ENCODE data around the gene ATM.
A peak's percentile ranks its signal among the peaks of the same experiment; 100 is the strongest.

Gene ATM

GRCh38 chr11:108220721-108221336 lies 2.0 kb upstream of the ATM start:
- Histone ChIP-seq H3K9me2 (replicated peaks; ENCODE audit: insufficient read depth, low read length) (no peaks in the 10 kb centered on the region), H3K9me3 (ENCODE audit: insufficient read depth, low read length) (no peaks in the 10 kb centered on the region), H3F3A (ENCODE audit: insufficient read depth) (peaks cover 36% of the 10 kb centered on the region), H3K4me3 (ENCODE audit: insufficient read depth, low read length, poor library complexity, severe bottlenecking) (peak overlapping the region; percentile 93), H3K27ac (ENCODE audit: low read depth, low read length) (peak overlapping the region; percentile 92), H2AFZ (ENCODE audit: low read depth, low read length, severe bottlenecking) (no peak overlapping the region), H4K20me1 (ENCODE audit: low read depth, low read length) (peaks cover 39% of the 10 kb centered on the region), H3K27me3 (ENCODE audit: low read length) (no peaks in the 10 kb centered on the region), H3K36me3 (ENCODE audit: low read length) (peaks cover 7% of the 10 kb centered on the region; the same call in 1 of the 2 replicates), H3K9ac (ENCODE audit: low read length) (peak overlapping the region; percentile 94), H3K4me2 (ENCODE audit: low read depth, low read length, poor library complexity, severe bottlenecking) (peak overlapping the region; percentile 64), H3K79me2 (ENCODE audit: insufficient read depth, low read length) (peaks cover 92% of the 10 kb centered on the region)
- TF ChIP-seq CTCF (IDR thresholded peaks at IDR 0.05; ENCODE audit: insufficient read depth, low read length, poor library complexity, severe bottlenecking) (no peak), EZH2phosphoT487 (conservative IDR thresholded peaks at IDR 0.05; ENCODE audit: low read length) (no peak)

GRCh38 chr11:108221371-108221770 lies 1.5 kb upstream of the ATM start:
- peak overlapping the region; percentile 64 for H3K4me2 ChIP-seq (ENCODE audit: low read depth, low read length, poor library complexity, severe bottlenecking)
- H3K9ac ChIP-seq (ENCODE audit: low read length), result peak overlapping the region; percentile 94
- H3K79me2 ChIP-seq (ENCODE audit: insufficient read depth, low read length), result peaks cover 92% of the 10 kb centered on the region
- peak overlapping the region; percentile 92 for H3K27ac ChIP-seq (ENCODE audit: low read depth, low read length)
- peaks cover 7% of the 10 kb centered on the region; the same call in 1 of the 2 replicates for H3K36me3 ChIP-seq (ENCODE audit: low read length)
- peaks cover 42% of the 10 kb centered on the region for H3F3A ChIP-seq (ENCODE audit: insufficient read depth)
- peaks cover 38% of the 10 kb centered on the region for H4K20me1 ChIP-seq (ENCODE audit: low read depth, low read length)
- no peak overlapping the region for H2AFZ ChIP-seq (ENCODE audit: low read depth, low read length, severe bottlenecking)
- H3K4me3 ChIP-seq (ENCODE audit: insufficient read depth, low read length, poor library complexity, severe bottlenecking), result peak overlapping the region; percentile 93
- no peaks in the 10 kb centered on the region for H3K9me3 ChIP-seq (ENCODE audit: insufficient read depth, low read length)
- H3K27me3 ChIP-seq (ENCODE audit: low read length), result no peaks in the 10 kb centered on the region
- H3K9me2 ChIP-seq (replicated peaks; ENCODE audit: insufficient read depth, low read length), result no peaks in the 10 kb centered on the region
- no peak for TF ChIP-seq EZH2phosphoT487 (conservative IDR thresholded peaks at IDR 0.05; ENCODE audit: low read length)
- TF ChIP-seq CTCF (IDR thresholded peaks at IDR 0.05; ENCODE audit: insufficient read depth, low read length, poor library complexity, severe bottlenecking), result no peak

GRCh38 chr11:108221911-108222573 lies 825 bp upstream of the ATM start:
- no peaks in the 10 kb centered on the region for H3K9me3 ChIP-seq (ENCODE audit: insufficient read depth, low read length)
- peaks cover 43% of the 10 kb centered on the region for H3F3A ChIP-seq (ENCODE audit: insufficient read depth)
- peak overlapping the region; percentile 34 for H2AFZ ChIP-seq (ENCODE audit: low read depth, low read length, severe bottlenecking)
- peak overlapping the region; percentile 92 for H3K27ac ChIP-seq (ENCODE audit: low read depth, low read length)
- peak overlapping the region; percentile 64 for H3K4me2 ChIP-seq (ENCODE audit: low read depth, low read length, poor library complexity, severe bottlenecking)
- H3K4me3 ChIP-seq (ENCODE audit: insufficient read depth, low read length, poor library complexity, severe bottlenecking), result peak overlapping the region; percentile 93
- peaks cover 7% of the 10 kb centered on the region; the same call in 1 of the 2 replicates for H3K36me3 ChIP-seq (ENCODE audit: low read length)
- peaks cover 34% of the 10 kb centered on the region for H4K20me1 ChIP-seq (ENCODE audit: low read depth, low read length)
- TF ChIP-seq CTCF (IDR thresholded peaks at IDR 0.05; ENCODE audit: insufficient read depth, low read length, poor library complexity, severe bottlenecking), result no peak
- no peak for TF ChIP-seq EZH2phosphoT487 (conservative IDR thresholded peaks at IDR 0.05; ENCODE audit: low read length)
- no peaks in the 10 kb centered on the region for H3K27me3 ChIP-seq (ENCODE audit: low read length)
- H3K9me2 ChIP-seq (replicated peaks; ENCODE audit: insufficient read depth, low read length), result no peaks in the 10 kb centered on the region
- peaks cover 92% of the 10 kb centered on the region for H3K79me2 ChIP-seq (ENCODE audit: insufficient read depth, low read length)
- H3K9ac ChIP-seq (ENCODE audit: low read length), result peak overlapping the region; percentile 94

Data from SU-DHL-6 (cell line).